GM12878 (cell line): ENCODE data around the gene CAPN7. TPM values are rescaled to one million over a fixed set of nuclear protein-coding genes. Genes with fewer than 3 reads are reported as not detected.

Experiments used
- CHD2 ChIP-seq: IDR thresholded peaks from 2 replicates; pipeline ENCODE4 v1.6.1; 2011; ENCODE audit warnings: low read depth, low read length, improper control_type of control experiment, borderline replicate concordance
- GABPA ChIP-seq: IDR thresholded peaks from 2 replicates; pipeline ENCODE4 v1.6.1; 2014; ENCODE audit warnings: antibody characterized with exemption, low read depth, mild to moderate bottlenecking, inconsistent platforms
- KLF5 ChIP-seq: fragments of 450-650 bp; IDR thresholded peaks from 2 replicates; pipeline ENCODE4 v1.6.1; 2014; ENCODE audit warnings: mild to moderate bottlenecking; ENCODE audit not compliant: partially characterized antibody
- NR2C2 ChIP-seq: IDR thresholded peaks from 2 replicates; pipeline ENCODE4 v1.6.1; 2011; ENCODE audit warnings: borderline replicate concordance, low read depth; ENCODE audit not compliant: control insufficient read depth, insufficient read length
- TCF3 ChIP-seq: IDR thresholded peaks from 2 replicates; pipeline ENCODE4 v1.6.1; 2012; ENCODE audit warnings: low read depth, mild to moderate bottlenecking, low read length, borderline replicate concordance; ENCODE audit not compliant: insufficient read depth
- polyA plus RNA-seq, 11 experiments: library from polyadenylated mRNA; depleted of rRNA in 4 of 11; unstranded in 6 of 11; stranded (reverse) in 5 of 11; fragments of >200 nt; fragmentation: Nextera tagmentation in 4 of 11; fragmentation: Illumina TruSeq in 1 of 11; extraction: Ambion mirVana in 4 of 11; extraction: Trizol in 1 of 11; gene quantifications; 1 replicate in 1 of 11; 2 replicates in 10 of 11; pipeline versions ENCODE4 v1.2.1 to v1.2.3, GENCODE V29; 2011 to 2016; ENCODE audit warnings: inconsistent platforms in 2 of 11, missing spikeins in 2 of 11, low read depth in 1 of 11
- total RNA-seq, 4 experiments: library from RNA; depleted of rRNA in 3 of 4; stranded (reverse); fragments of >200 nt in 3 of 4; fragmentation: Illumina TruSeq in 1 of 4; extraction: Trizol in 1 of 4; gene quantifications; 2 replicates each; pipeline versions ENCODE4 v1.2.1 to v1.2.3, GENCODE V29; 2013 to 2021
- TF ChIP-seq, protein P1 (sequence below): fragments of 450-650 bp; IDR thresholded peaks from 2 replicates; pipeline ENCODE4 v1.6.1; 2017; ENCODE audit warnings: mild to moderate bottlenecking, moderate library complexity
- TF ChIP-seq, protein P2 (sequence below): IDR thresholded peaks from 2 replicates; pipeline ENCODE4 v1.6.1; 2011; ENCODE audit warnings: low read depth, low read length, improper control_type of control experiment, borderline replicate concordance

The CAPN7 gene
- total and polyA plus RNA-seq, 10 of the 15 experiments (the other 5 are each of a cell fraction or from before 2014, with no cell fraction given), result 5.3 to 27.0 (median 18.2) TPM

GRCh38 chr3:15229262-15229661, 23.2 kb downstream of the CAPN7 start (continued):
- TF ChIP-seq, protein P1, sequence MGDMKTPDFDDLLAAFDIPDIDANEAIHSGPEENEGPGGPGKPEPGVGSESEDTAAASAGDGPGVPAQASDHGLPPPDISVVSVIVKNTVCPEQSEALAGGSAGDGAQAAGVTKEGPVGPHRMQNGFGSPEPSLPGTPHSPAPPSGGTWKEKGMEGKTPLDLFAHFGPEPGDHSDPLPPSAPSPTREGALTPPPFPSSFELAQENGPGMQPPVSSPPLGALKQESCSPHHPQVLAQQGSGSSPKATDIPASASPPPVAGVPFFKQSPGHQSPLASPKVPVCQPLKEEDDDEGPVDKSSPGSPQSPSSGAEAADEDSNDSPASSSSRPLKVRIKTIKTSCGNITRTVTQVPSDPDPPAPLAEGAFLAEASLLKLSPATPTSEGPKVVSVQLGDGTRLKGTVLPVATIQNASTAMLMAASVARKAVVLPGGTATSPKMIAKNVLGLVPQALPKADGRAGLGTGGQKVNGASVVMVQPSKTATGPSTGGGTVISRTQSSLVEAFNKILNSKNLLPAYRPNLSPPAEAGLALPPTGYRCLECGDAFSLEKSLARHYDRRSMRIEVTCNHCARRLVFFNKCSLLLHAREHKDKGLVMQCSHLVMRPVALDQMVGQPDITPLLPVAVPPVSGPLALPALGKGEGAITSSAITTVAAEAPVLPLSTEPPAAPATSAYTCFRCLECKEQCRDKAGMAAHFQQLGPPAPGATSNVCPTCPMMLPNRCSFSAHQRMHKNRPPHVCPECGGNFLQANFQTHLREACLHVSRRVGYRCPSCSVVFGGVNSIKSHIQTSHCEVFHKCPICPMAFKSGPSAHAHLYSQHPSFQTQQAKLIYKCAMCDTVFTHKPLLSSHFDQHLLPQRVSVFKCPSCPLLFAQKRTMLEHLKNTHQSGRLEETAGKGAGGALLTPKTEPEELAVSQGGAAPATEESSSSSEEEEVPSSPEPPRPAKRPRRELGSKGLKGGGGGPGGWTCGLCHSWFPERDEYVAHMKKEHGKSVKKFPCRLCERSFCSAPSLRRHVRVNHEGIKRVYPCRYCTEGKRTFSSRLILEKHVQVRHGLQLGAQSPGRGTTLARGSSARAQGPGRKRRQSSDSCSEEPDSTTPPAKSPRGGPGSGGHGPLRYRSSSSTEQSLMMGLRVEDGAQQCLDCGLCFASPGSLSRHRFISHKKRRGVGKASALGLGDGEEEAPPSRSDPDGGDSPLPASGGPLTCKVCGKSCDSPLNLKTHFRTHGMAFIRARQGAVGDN, result no peak
- no peak for TF ChIP-seq CHD2
- no peak for TF ChIP-seq GABPA
- TF ChIP-seq TCF3, result no peak
- TF ChIP-seq NR2C2, result no peak
- TF ChIP-seq, protein P2, sequence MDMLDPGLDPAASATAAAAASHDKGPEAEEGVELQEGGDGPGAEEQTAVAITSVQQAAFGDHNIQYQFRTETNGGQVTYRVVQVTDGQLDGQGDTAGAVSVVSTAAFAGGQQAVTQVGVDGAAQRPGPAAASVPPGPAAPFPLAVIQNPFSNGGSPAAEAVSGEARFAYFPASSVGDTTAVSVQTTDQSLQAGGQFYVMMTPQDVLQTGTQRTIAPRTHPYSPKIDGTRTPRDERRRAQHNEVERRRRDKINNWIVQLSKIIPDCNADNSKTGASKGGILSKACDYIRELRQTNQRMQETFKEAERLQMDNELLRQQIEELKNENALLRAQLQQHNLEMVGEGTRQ, result no peak
- no peak for TF ChIP-seq KLF5
